Dedifferentiated amniotic fluid mesenchymal stem cell (primary cell): ENCODE results near the gene EPS8L3.
"Not testable (repeated sequence)": the region's sequence is repeated elsewhere in the genome, so short reads cannot be mapped to it uniquely, and the experiment has no call there.

Source experiments
- DNase-seq: peaks from one replicate; pipeline ENCODE4 v3.0.0-alpha.2; 2016; ENCODE audit errors: extremely low spot score

Gene EPS8L3

GRCh38 chr1:109764561-109765482 is 1.1 kb upstream of the EPS8L3 start:
- DNase-seq, result no peak

GRCh38 chr1:109762821-109763645 is 690 bp downstream of the EPS8L3 start:
- no peak for DNase-seq

GRCh38 chr1:109762039-109762585 is 1.6 kb downstream of the EPS8L3 start:
- no peak for DNase-seq

DNA sequence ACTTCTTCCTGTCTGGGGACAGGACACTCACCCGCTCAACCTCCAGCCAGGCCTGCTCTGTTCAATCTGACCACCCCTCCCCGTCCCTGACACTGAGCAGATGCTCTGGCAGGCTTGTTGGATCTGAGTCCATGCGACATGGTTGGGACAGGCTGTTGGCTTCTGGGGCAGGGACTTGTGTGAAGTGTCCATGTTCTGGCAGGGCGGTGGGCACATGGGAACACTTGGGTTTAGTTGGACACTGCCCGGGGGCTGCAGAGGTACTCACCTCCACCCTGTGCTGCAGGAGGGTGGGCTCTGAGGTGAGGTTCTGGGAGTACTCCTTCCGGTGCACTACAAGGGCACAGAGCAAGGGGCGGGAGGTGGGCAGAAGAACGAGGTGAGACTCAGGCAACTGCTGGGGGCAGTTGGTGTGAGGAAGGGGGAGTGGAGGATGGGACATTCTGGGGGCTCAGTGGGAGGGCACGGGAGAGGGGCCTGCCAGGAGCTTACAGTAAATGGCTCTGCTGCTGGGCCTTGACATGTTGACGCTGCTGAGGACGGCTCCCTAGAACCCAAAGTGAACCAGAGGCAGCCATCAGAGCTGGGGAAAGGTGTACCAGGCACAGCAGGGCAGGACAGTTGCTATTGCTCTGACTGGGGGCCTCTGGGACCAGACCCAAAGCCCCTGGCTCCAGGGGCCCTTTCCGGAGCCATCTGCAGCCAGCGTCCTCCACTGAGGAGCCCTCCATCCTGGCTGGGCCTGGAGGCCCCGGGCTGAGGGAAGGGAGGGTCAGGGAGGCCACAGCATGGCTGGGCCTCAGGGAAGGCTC is 2.3 kb downstream of the EPS8L3 start:
- no peak for DNase-seq

DNA sequence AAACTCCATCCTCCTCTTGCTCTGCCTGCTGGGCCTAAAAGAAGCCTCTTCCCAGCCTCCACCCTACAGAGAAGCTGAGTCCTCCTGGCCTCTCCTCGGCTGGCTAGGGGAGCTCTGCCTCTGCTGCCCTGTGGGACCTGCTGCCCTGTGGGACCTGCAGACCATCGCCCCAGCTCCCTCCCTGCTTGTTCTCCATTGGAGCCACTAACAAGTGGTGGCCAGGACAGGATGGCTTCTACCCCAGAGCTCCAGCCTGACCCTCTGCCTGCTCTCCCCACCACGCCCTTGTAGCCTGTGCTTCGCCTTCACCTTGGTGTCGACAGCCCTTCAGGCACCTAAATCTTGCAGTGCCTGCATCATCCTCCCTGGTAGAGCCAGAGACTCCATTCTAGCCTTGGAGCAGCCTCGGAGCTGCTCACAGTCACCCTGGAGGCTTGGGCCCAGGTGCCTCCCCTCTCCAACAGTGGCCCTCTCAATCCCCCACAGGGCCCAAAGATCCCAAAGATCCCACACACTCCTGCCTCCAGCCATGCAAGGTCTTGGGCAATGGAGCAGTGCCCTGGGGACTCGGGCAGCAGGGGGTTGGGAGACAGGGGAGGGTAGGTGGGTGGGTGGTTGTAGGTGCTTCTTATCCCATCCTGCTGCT is 3.0 kb downstream of the EPS8L3 start:
- no peak for DNase-seq

DNA sequence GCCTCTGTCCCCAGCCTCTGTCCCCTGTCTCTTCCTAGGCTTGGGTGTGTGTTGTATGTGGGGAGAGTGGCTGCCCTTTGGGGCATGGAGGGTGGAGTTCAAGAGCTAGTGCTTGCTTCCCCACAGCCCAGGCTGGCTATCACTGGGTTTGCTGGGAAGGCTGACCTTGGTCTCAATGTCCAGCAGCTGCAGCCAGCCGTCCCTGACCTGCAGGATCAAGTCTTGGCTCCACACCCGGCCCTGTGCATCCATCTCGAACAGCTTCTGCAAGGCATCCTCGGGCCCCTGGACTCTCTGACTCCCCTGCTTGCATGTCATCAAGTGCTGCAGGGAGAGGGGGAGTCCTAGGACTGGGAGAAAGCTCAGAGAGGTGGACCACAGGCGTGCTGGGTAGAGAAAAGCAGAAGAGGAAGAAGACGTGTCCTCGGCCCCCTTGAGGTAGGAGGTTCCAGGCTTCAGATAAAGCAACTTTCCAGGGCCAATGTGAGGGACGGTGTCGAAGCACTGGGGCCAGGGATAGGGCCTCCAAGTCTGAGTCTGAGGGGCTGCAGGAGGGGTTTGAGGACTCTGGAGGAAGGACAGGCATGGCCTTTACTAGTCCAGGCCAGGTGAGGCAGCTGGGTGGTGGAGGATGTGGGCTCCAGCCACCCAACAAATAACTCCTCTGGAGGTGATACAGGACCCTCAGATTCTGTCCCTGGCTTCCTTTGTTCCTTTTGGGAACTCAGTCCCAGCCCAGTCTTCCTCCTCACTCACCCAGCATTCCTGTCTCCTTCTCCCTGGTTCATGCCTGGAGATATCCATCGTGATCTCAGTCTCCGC is 4.0 kb downstream of the EPS8L3 start:
- no peak for DNase-seq

- DNase-seq, result no peak
Measured at GRCh38 chr1:109757936-109758786, 5.6 kb downstream of the EPS8L3 start.

DNA sequence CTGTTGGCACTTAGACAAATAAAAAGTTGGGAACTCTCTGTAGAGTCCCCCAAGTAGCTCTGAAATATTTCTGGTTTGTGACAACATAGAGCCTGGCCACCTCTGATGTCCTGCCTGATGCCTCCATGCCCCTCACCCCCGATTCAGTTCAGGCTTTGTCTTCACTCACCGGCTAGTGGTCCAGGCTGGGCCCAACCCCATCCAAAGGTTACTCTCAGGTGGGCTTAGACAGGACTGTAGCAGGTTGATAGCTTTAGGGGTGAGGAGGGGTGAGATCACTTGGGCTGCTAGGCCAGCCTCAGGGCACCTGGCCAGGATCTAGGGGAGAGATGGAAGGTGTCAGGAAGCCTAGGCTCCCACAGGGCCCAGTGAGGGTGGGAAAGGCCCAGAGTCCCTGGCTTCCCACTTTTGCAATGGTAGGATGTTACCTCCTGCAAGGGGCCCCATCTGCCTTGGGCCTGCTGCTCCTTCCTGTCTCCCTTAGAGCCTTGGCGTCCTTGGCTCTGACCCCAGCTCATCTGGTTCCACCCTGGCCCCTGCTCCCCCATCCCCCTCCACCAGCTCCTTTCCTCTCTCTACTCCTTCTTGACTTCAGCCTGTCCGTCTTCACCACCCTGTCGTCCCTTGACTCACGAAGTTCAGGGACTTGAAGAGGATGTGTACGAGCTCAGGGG is 6.7 kb downstream of the EPS8L3 start:
- DNase-seq, result no peak

- not testable (repeated sequence) for DNase-seq
Measured at GRCh38 chr1:109756325-109756724, 7.4 kb downstream of the EPS8L3 start.

DNA sequence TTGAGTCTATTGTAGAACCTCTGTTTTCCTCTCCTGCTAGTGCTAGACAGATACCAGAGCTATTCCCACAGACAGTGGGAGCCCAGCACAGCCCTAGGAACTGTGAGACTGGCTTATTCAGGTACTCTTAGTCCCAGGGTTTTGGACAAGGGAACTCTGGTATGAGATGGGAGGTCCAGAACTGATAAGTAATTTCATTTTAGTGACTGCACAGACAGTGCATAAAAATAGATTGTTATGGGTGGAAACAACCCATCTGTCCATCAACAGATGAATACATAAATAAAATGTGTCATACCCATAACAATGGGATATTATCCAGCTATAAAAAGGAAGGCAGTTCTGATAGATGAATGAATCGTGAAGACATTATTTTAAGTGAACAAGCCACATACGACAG is 9.0 kb downstream of the EPS8L3 start:
- DNase-seq, result no peak

DNA sequence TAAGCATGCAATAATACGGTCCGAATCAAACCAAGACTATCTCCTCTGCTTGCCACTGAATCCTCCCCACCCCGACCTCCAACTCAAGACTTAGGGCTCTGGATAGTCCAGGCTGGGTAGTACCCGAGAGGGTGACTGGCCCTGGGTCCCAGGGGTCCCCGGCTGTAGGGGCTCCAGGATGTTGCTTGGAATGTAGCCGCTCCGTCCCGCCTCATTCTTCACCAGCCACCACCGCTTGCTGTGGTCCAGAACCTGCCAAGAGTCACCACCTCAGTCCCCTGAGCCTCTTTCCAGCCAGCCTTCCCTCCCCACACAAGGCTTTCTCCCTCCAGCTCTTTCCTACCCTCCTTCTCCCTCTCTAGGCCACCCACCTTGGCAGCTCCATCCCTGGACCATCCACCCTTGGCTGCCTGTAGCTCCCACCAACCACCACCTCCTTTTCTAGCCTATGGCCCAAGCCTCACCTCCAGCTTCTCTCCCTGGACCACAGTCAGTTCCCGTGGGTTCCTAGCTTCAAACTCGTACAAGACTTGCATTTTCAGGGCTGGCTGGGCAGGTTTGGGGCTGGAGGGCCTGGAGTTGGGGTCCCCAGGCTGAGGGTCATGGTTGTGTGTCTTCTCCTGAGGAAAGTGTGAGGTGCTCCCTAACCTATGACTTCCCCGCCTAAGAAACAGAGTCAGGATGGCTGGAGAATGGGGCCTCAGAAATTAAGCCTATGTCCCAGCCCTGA is 12.0 kb downstream of the EPS8L3 start:
- DNase-seq, result no peak

DNA sequence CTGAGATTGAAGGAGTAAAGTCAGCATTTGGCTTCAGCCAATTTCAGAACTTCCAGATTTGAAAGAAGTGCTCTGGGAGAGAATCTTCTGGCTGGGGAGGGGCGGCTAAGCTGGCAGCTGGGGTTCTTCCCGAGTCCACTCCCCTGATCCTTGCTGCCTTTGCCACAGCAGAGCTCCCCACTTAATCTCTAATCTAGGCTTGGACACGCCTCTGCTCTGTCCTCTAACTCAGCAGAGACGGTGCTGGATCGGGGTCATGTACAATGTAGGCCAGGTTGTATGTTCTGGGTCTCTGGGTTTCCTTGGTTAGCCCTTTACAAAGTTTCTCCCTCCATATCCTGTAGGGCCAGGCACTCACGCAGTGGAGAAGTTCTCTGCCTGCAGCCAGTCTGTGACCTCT is 12.8 kb downstream of the EPS8L3 start:
- no peak for DNase-seq

DNA sequence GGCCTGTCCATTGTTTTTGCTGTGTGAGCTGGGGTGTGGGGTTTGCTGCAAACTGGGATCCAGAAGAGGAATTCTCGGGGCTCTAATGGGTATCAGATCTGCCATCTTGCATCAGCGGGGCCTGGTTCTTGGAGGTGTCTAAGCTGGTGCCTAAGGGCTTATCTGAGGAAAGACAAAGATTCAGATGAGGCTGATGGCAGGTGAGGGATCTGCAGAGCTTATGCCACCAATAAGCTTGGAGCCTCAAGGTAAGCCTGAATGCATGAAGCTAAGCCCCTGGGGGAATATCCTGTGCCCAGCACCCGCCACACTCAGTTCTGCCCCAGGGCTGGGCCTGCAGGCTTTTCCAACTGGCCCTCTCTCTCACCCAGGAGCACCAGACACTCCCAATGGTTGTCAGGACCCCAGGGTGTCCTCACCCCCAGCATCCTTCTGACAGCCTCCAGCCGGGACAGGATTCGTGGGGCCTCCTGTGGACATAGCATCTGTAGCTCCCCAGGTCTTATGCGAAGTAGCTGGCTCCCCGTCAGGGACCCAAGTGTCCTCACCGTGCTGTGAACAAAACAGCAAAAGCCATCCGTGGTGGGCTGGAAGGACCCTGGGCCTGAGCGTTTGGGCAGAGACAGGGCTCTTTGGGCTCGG is 13.4 kb downstream of the EPS8L3 start:
- DNase-seq, result no peak

DNA sequence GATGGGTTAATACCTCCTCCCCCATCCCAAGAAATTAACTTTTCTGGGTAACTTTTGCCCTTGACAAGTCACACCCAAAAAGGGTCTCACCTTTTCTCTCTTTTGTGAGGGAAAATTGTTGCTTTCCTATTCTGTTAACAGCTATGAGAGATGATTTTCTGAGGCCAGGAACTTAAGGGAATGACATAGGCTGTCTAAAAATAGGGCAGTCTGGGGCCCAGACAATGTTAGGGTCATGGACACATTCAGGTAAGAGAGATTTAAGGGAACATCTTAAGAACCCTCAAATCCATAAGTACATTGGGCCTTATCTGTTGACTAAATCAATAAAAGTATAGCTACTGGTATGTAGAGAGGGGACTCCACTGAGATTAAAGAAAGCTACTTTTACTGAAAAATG is 14.5 kb downstream of the EPS8L3 start:
- DNase-seq, result no peak

GRCh38 chr1:109748311-109748710 is 15.4 kb downstream of the EPS8L3 start:
- not testable (repeated sequence) for DNase-seq

GRCh38 chr1:109740615-109741373 is 22.9 kb downstream of the EPS8L3 start, which contains the start of gene GSTM3:
Gene GSTM3 (minus strand): TSS chr1:109741038. CDS start chr1:109740287, 751 bp downstream.
- no peak for DNase-seq
